SK-N-SH treated with all-trans-retinoic acid at 6 μM for 48 hours (cell line): ENCODE results near the gene CNTNAP2.
"Not testable (repeated sequence)": the region's sequence is repeated elsewhere in the genome, so short reads cannot be mapped to it uniquely, and the experiment has no call there.

ENCODE experiments used
- ATAC-seq: fragments of 200-7000 bp; cut with Tn5 transposase; 3 replicates; pipeline ENCODE4 v1.9.1; 2020; ENCODE audit warnings: mild to moderate bottlenecking, moderate library complexity
- ARNTL ChIP-seq: fragments of 450-650 bp; formaldehyde crosslinking; IDR thresholded peaks from 2 replicates; pipeline ENCODE4 v1.5.0; 2020; ENCODE audit warnings: low read depth, mild to moderate bottlenecking, moderate library complexity, borderline replicate concordance
- BACH2 ChIP-seq: fragments of 250-450 bp; sonication (Bioruptor Pico); IDR thresholded peaks from 2 replicates; pipeline ENCODE4 v1.9.0; 2021; ENCODE audit warnings: mild to moderate bottlenecking, borderline replicate concordance
- CSDC2 ChIP-seq: fragments of 250-450 bp; sonication (Bioruptor Pico); IDR thresholded peaks from 2 replicates; pipeline ENCODE4 v1.5.0; 2020; ENCODE audit warnings: mild to moderate bottlenecking, moderate library complexity
- CSRNP3 ChIP-seq: fragments of 250-450 bp; sonication (Bioruptor Pico); IDR thresholded peaks from 2 replicates; pipeline ENCODE4 v1.5.1; 2021; ENCODE audit warnings: mild to moderate bottlenecking, moderate library complexity
- ESRRG ChIP-seq: fragments of 250-450 bp; sonication (Bioruptor Pico); IDR thresholded peaks from 2 replicates; pipeline ENCODE4 v1.6.1; 2021; ENCODE audit warnings: mild to moderate bottlenecking
- GLIS3 ChIP-seq: fragments of 250-450 bp; sonication (Bioruptor Pico); IDR thresholded peaks from 2 replicates; pipeline ENCODE4 v1.5.0; 2020; ENCODE audit warnings: mild to moderate bottlenecking, moderate library complexity
- ISL1 ChIP-seq: fragments of 250-450 bp; sonication (Bioruptor Pico); IDR thresholded peaks from 2 replicates; pipeline ENCODE4 v2.1.2; 2022; ENCODE audit warnings: mild to moderate bottlenecking, moderate library complexity
- PATZ1 ChIP-seq: fragments of 250-450 bp; sonication (Bioruptor Pico); IDR thresholded peaks from 2 replicates; pipeline ENCODE4 v1.8.0; 2020; ENCODE audit warnings: mild to moderate bottlenecking, moderate library complexity, borderline replicate concordance
- POU6F1 ChIP-seq: fragments of 250-450 bp; sonication (Bioruptor Pico); IDR thresholded peaks from 2 replicates; pipeline ENCODE4 v1.8.0; 2021; ENCODE audit warnings: low read depth, mild to moderate bottlenecking, moderate library complexity, borderline replicate concordance
- RARB ChIP-seq: fragments of 250-450 bp; sonication (Bioruptor Pico); IDR thresholded peaks from 2 replicates; pipeline ENCODE4 v1.8.0; 2021; ENCODE audit warnings: mild to moderate bottlenecking, moderate library complexity
- SNAI2 ChIP-seq: fragments of 250-450 bp; sonication (Bioruptor Pico); IDR thresholded peaks from 2 replicates; pipeline ENCODE4 v1.5.0; 2020; ENCODE audit warnings: mild to moderate bottlenecking, moderate library complexity
- TCF4 ChIP-seq: fragments of 250-450 bp; sonication (Bioruptor Pico); IDR thresholded peaks from 2 replicates; pipeline ENCODE4 v1.8.0; 2021; ENCODE audit warnings: mild to moderate bottlenecking, moderate library complexity, borderline replicate concordance
- ZC3H10 ChIP-seq: fragments of 250-450 bp; sonication (Bioruptor Pico); IDR thresholded peaks from 2 replicates; pipeline ENCODE4 v1.5.1; 2021; ENCODE audit warnings: mild to moderate bottlenecking, moderate library complexity
- ZFP3 ChIP-seq: fragments of 250-450 bp; sonication (Bioruptor Pico); IDR thresholded peaks from 2 replicates; pipeline ENCODE4 v1.5.0; 2020; ENCODE audit warnings: mild to moderate bottlenecking, moderate library complexity
- ZNF565 ChIP-seq: fragments of 450-650 bp; formaldehyde crosslinking; conservative IDR thresholded peaks from 2 replicates; pipeline ENCODE4 v1.5.0; 2020; ENCODE audit warnings: low read depth, mild to moderate bottlenecking, moderate library complexity
- ZNF70 ChIP-seq: fragments of 450-650 bp; formaldehyde crosslinking; IDR thresholded peaks from 2 replicates; pipeline ENCODE4 v1.5.0; 2020; ENCODE audit warnings: mild to moderate bottlenecking, moderate library complexity
- TF ChIP-seq, protein P1 (sequence below): fragments of 250-450 bp; sonication (Bioruptor Pico); IDR thresholded peaks from 2 replicates; pipeline ENCODE4 v1.5.0; 2020; ENCODE audit warnings: mild to moderate bottlenecking, moderate library complexity

CNTNAP2 gene

DNA sequence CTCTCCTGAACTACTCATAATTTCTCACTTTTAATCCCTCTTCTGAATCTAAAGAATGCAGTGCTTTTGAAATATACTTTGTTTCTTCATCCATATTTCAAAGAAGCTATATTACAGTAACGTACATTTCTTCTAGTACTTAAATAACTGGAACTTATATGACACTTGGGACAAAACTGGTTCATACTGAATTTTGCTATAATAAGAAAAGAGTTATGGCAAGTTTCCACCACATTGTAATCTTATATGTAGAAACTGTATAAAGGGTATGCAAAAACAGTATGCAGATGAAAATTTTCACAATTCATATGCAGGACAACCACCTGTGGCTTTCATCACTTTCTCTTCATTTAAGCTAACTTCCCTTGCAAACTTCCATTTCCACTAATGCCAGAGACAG lies 785.7 kb downstream of the CNTNAP2 start:
- TF ChIP-seq ESRRG (CRISPR knock-in tag) (no peak), CSDC2 (CRISPR knock-in tag) (no peak), ISL1 (CRISPR knock-in tag) (no peak), ZC3H10 (CRISPR knock-in tag) (no peak), ZFP3 (CRISPR knock-in tag) (no peak), ARNTL (CRISPR knock-in tag) (no peak), ZNF70 (CRISPR knock-in tag) (no peak)
- no peak for ATAC-seq

DNA sequence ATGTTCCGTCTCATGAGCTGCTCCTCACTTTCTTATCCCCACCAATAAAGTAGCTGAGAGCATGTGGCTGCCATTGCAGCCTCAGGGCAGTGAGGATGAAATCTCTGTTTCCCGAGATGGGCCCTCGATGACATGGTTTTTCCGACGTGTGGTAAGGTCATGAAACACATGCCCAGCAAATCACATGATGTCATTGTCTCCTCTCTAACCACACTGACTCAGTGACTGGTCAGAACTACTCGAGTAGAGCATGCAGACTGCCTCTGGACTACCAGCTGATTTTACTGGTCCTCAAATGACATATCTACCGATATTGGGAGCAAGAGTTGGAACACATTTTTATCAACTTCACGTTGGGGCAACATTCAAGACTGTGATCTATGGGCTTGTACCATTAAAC lies 786.1 kb downstream of the CNTNAP2 start:
- ATAC-seq: no peak
- no peak for TF ChIP-seq ZC3H10 (CRISPR knock-in tag)
- TF ChIP-seq POU6F1: no peak
- no peak for TF ChIP-seq SNAI2 (CRISPR knock-in tag)
- no peak for TF ChIP-seq PATZ1 (CRISPR knock-in tag)
- TF ChIP-seq CSDC2 (CRISPR knock-in tag): no peak
- no peak for TF ChIP-seq RARB
- TF ChIP-seq, protein P1, sequence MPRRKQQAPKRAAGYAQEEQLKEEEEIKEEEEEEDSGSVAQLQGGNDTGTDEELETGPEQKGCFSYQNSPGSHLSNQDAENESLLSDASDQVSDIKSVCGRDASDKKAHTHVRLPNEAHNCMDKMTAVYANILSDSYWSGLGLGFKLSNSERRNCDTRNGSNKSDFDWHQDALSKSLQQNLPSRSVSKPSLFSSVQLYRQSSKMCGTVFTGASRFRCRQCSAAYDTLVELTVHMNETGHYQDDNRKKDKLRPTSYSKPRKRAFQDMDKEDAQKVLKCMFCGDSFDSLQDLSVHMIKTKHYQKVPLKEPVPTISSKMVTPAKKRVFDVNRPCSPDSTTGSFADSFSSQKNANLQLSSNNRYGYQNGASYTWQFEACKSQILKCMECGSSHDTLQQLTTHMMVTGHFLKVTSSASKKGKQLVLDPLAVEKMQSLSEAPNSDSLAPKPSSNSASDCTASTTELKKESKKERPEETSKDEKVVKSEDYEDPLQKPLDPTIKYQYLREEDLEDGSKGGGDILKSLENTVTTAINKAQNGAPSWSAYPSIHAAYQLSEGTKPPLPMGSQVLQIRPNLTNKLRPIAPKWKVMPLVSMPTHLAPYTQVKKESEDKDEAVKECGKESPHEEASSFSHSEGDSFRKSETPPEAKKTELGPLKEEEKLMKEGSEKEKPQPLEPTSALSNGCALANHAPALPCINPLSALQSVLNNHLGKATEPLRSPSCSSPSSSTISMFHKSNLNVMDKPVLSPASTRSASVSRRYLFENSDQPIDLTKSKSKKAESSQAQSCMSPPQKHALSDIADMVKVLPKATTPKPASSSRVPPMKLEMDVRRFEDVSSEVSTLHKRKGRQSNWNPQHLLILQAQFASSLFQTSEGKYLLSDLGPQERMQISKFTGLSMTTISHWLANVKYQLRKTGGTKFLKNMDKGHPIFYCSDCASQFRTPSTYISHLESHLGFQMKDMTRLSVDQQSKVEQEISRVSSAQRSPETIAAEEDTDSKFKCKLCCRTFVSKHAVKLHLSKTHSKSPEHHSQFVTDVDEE: no peak
- no peak for TF ChIP-seq ZNF565 (CRISPR knock-in tag)
- TF ChIP-seq TCF4 (CRISPR knock-in tag): no peak
- TF ChIP-seq, all 23 proteins: peak for 0

DNA sequence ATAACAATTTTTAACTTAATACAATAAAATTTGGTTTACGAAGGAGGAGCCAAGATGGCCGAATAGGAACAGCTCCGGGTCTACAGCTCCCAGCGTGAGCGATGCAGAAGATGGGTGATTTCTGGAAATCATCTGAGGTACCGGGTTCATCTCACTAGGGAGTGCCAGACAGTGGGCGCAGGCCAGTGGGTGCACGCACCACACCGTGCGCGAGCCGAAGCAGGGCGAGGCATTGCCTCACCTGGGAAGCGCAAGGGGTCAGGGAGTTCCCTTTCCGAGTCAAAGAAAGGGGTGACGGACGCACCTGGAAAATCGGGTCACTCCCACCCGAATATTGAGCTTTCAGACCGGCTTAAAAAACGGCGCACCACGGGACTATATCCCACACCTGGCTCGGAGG lies 789.1 kb downstream of the CNTNAP2 start:
- ATAC-seq: not testable (repeated sequence)

DNA sequence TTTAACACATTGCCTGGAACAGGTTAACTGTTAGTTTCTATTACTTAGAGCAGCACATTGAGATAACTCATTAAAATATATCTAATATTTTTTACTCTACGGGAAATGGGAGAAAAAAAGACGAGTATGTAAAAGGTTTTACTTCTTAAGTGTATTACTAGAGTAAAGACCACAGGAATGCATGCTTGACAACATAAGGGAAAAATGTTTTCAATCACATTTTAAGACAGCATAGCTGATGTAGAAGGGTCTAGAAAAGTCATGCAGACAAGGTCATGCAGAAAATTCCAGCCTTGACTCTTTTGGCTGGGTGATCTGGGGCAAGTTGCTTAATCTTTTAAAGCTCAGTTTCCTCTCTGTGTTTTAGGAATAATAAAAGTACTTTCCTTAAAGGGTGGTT lies 806.2 kb downstream of the CNTNAP2 start:
- ATAC-seq: peak; percentile 87
- TF ChIP-seq BACH2 (CRISPR knock-in tag) (no peak), ISL1 (CRISPR knock-in tag) (peak; percentile 72), ZC3H10 (CRISPR knock-in tag) (0 out of 2 replicates have a peak, but pooled peaks have one; percentile 2)
- TF ChIP-seq, all 23 proteins: peak for 2

- peak; percentile 31 for ATAC-seq
- TF ChIP-seq POU6F1 (no peak), GLIS3 (CRISPR knock-in tag) (no peak), CSDC2 (CRISPR knock-in tag) (peak; percentile 69; the same call in 1 of the 2 replicates), ISL1 (CRISPR knock-in tag) (peak; percentile 85), BACH2 (CRISPR knock-in tag) (no peak), PATZ1 (CRISPR knock-in tag) (peak; percentile 17; the same call in 1 of the 2 replicates), ARNTL (CRISPR knock-in tag) (no peak), SNAI2 (CRISPR knock-in tag) (0 out of 2 replicates have a peak, but pooled peaks have one; percentile 61), ZC3H10 (CRISPR knock-in tag) (peak; percentile 82), CSRNP3 (no peak)
Observed at GRCh38 chr7:146926841-146927240, 810.2 kb downstream of the CNTNAP2 start.
